Karpas-422 (cell line): ENCODE data around the gene FAM89A. TPM values are rescaled to one million over a fixed set of nuclear protein-coding genes. Genes with fewer than 3 reads are reported as not detected.

Experiments
- DNase-seq: peaks from one replicate; pipeline ENCODE4 v3.0.0-alpha.2; 2015
- H2AFZ ChIP-seq: fragments of 200-600 bp; sonication (generic); 2 replicates; pipeline ENCODE4 v1.6.1; 2014; ENCODE audit warnings: antibody characterized with exemption, low read length, mixed read lengths
- H3K27ac ChIP-seq: fragments of 200-600 bp; sonication (generic); 2 replicates; pipeline ENCODE4 v1.5.1; 2014; ENCODE audit warnings: mild to moderate bottlenecking, low read length, moderate library complexity
- H3K27me3 ChIP-seq: fragments of 200-600 bp; sonication (generic); 2 replicates; pipeline ENCODE4 v1.6.1; 2014; ENCODE audit warnings: low read length, mixed read lengths
- H3K36me3 ChIP-seq: fragments of 200-600 bp; sonication (generic); 2 replicates; pipeline ENCODE4 v1.6.1; 2014; ENCODE audit warnings: low read length, mixed read lengths; ENCODE audit not compliant: insufficient read depth
- H3K4me1 ChIP-seq: fragments of 200-600 bp; sonication (generic); 2 replicates; pipeline ENCODE4 v1.6.1; 2014; ENCODE audit warnings: mild to moderate bottlenecking, low read length, mixed read lengths
- H3K4me2 ChIP-seq: fragments of 200-600 bp; sonication (generic); 2 replicates; pipeline ENCODE4 v1.6.1; 2014; ENCODE audit warnings: low read length, low read depth, mild to moderate bottlenecking; ENCODE audit not compliant: poor library complexity, severe bottlenecking
- H3K4me3 ChIP-seq: fragments of 200-600 bp; sonication (generic); 2 replicates; pipeline ENCODE4 v1.5.1; 2014; ENCODE audit warnings: mild to moderate bottlenecking, antibody characterized with exemption, low read length, mixed read lengths
- H3K79me2 ChIP-seq: fragments of 200-600 bp; sonication (generic); 2 replicates; pipeline ENCODE4 v1.6.1; 2014; ENCODE audit warnings: mild to moderate bottlenecking, low read length, mixed read lengths
- H3K9ac ChIP-seq: fragments of 200-600 bp; sonication (generic); 2 replicates; pipeline ENCODE4 v1.6.0; 2014; ENCODE audit warnings: low read length
- H3K9me2 ChIP-seq: fragments of 200-600 bp; sonication (generic), shearing (Covaris generic); replicated peaks from 2 replicates; pipeline ENCODE4 v1.6.0; 2014; ENCODE audit warnings: mild to moderate bottlenecking, low read length, moderate library complexity; ENCODE audit not compliant: insufficient read depth
- H3K9me3 ChIP-seq: fragments of 300-700, 200-600 bp; sonication (generic); 2 replicates; pipeline ENCODE4 v1.6.1; 2014; ENCODE audit warnings: low read length, mixed read lengths
- H4K20me1 ChIP-seq: fragments of 200-600 bp; sonication (generic); 2 replicates; pipeline ENCODE4 v1.6.1; 2014; ENCODE audit warnings: mild to moderate bottlenecking, antibody characterized with exemption, low read length, low read depth; ENCODE audit not compliant: insufficient read depth
- total RNA-seq: library from RNA; depleted of rRNA; stranded (reverse); fragments of >200 nt; shearing (Covaris generic); gene quantifications from 2 replicates; pipeline ENCODE4 v1.2.3, GENCODE V29; 2014; ENCODE audit warnings: low replicate concordance; rRNA removed

Gene FAM89A
- total RNA-seq, 1 experiment from 2014 or later, result 8.2 TPM

GRCh38 chr1:230970432-230970831 is 69.6 kb downstream of the FAM89A start:
- no peak for DNase-seq
- Histone ChIP-seq H2AFZ (no peak overlapping the region), H3K36me3 (no peaks in the 10 kb centered on the region), H4K20me1 (0 out of 2 replicates have a peak, but pooled peaks cover 5% of the 10 kb centered on the region), H3K4me2 (no peak overlapping the region), H3K4me3 (no peak overlapping the region), H3K9me3 (no peaks in the 10 kb centered on the region), H3K79me2 (peaks cover 19% of the 10 kb centered on the region), H3K27ac (no peak overlapping the region), H3K9ac (no peak overlapping the region), H3K9me2 (no peaks in the 10 kb centered on the region), H3K27me3 (no peaks in the 10 kb centered on the region), H3K4me1 (peaks cover 12% of the 10 kb centered on the region)

Other genes starting within 250 kb of the FAM89A start
- gene C1orf198, start 171.7 kb downstream of the FAM89A start, total RNA-seq, result 3.0 and 3.7 TPM in 2 replicates
- gene TTC13, start 61.4 kb downstream of the FAM89A start, total RNA-seq, result 11.2 and 14.0 TPM in 2 replicates
- gene ARV1, start 61.2 kb downstream of the FAM89A start, total RNA-seq, result 23.7 and 35.1 TPM in 2 replicates
- not detected in 2 replicates for gene TRIM67, start 121.8 kb upstream of the FAM89A start, total RNA-seq
- gene GNPAT, start 201.0 kb upstream of the FAM89A start, total RNA-seq, result 32.6 and 36.0 TPM in 2 replicates